HPDE6-E6E7 (cell line): Measurements from ENCODE around the gene IGFL4.
"Not testable (repeated sequence)": the region's sequence is repeated elsewhere in the genome, so short reads cannot be mapped to it uniquely, and the experiment has no call there.

Experiments used
- DNase-seq: peaks from one replicate; pipeline ENCODE4 v3.0.0; 2011; ENCODE audit warnings: missing footprints; ENCODE audit errors: extremely low spot score

IGFL4 gene

GRCh38 chr19:46040952-46041500, at the start of gene IGFL4:
Gene IGFL4 (minus strand): TSS chr19:46041002. CDS start chr19:46040962, 40 bp downstream.
- DNase-seq: no peak

- DNase-seq: no peak
Observed at GRCh38 chr19:46090444-46090843, 49.6 kb upstream of the IGFL4 start.

GRCh38 chr19:46089432-46089831, 48.6 kb upstream of the IGFL4 start:
- DNase-seq: no peak

DNA sequence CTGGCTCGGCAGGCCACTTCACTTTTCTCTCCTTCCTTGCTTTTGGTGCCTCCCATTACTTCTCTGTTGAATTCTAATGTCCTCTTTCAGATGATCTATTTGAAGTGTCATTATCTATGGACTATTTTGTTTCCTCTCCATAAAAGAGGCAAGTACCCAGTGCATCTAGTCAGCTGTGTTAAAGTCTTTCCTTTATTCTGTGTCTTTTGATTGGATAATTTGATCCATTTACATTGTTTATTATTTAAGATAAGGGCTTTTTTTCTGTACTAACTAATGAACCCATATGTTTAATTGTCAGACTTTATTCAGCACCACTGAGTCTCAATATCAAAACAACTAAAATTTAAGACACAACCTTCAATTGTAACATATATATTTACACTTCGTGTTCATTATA, 47.3 kb upstream of the IGFL4 start:
- no peak for DNase-seq

DNA sequence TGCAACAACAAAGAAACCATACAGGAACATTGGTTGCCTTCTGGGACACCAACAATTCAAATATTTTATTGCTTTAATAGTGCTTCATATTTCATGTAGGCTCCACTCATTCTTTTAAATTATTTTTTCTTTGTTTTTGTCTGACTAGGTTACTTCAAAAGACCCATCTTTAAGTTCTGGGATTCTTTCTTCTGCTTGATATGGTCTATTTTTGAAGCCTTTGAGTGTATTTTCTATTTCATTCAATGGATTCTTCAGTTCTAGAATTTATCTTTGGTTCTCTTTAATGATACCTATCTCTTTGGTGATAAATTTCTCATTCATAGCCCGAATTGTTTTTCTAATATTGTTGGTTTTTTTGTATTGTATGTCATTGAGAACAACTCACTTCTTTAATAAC, 45.1 kb upstream of the IGFL4 start:
- DNase-seq: no peak

DNA sequence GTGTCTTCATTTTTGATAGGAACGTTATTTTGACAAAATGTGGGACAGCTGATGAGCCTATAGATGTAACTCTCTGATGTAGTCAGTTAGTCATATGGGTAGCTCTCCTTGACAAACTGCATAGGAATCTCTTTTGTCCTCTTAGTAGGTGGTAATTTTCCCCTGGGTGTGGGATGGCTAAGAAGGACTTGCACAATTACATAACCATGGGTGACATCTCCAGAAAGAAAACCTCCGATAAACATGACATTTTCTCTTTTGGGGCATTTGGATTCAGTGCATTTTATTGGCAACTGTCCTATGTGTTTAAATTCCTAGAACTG, 41.9 kb upstream of the IGFL4 start:
- DNase-seq: no peak

GRCh38 chr19:46081928-46082727, 41.3 kb upstream of the IGFL4 start:
- no peak for DNase-seq

- no peak for DNase-seq
Observed at GRCh38 chr19:46080561-46080960, 39.8 kb upstream of the IGFL4 start.

DNA sequence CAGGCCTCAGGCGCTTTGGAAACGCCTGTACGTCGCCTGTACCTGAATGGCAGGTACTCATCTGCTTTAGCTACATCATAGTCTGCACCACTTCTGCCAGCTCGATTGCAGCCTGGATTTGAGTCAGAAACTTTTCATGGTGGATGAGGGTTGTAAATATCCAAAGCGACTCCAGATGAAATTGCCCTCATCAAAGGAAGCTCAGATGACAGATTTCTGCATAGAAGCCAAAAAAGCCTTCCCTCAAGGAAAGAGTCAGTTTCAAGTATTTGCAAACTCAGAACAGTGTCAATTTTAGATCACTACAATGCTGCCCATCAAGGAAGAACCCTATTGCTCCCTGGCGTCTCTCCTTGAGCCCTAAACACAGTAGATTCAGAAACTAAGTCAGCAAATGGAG, 38.8 kb upstream of the IGFL4 start:
- DNase-seq: no peak

GRCh38 chr19:46078573-46079332, 38.0 kb upstream of the IGFL4 start:
- DNase-seq: not testable (repeated sequence)

- no peak for DNase-seq
Observed at GRCh38 chr19:46077815-46078167, 37.0 kb upstream of the IGFL4 start.

DNA sequence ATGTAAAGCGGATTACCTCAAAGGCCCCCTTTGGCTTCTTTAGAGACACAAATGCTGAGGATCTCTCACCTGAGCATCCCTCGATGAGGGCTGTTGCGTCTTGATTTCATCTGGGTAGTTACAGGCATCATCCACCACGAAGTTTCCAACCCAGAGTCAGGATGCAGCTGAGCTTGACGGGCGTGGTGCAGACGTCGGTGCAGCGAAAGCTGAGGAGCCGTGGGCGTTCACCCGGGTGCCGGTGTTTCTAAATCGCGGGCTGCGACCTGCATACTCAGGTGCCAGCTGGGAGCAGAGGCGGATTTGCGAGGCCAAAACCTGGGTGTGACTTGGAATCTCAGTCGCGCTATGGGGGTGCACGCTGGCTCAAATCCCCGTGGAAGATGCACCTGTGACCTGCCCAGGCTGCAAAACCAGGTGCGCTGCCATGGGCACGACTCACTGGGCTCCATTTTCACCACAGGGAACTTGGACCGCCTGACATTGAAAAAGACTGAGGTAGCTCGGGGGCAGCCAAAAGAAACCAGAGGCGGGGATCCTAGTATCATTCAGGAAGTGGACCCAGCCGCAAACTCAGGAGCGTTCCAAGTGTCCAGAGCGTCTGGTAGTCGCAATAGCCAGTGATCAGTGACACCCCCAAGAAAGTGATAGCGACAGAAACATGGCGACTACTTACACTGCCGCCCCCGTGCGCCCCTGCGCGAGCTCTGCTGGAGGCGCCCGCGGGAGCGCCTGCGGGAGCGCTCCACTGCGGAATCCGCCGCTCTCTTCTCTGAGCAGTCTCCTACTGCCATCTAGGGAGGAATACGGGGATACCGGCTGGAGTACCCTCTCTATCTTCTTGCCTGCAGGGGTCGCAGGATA, 36.4 kb upstream of the IGFL4 start:
- DNase-seq: peak; percentile 80

GRCh38 chr19:46076031-46076880, 35.5 kb upstream of the IGFL4 start:
- no peak for DNase-seq

DNA sequence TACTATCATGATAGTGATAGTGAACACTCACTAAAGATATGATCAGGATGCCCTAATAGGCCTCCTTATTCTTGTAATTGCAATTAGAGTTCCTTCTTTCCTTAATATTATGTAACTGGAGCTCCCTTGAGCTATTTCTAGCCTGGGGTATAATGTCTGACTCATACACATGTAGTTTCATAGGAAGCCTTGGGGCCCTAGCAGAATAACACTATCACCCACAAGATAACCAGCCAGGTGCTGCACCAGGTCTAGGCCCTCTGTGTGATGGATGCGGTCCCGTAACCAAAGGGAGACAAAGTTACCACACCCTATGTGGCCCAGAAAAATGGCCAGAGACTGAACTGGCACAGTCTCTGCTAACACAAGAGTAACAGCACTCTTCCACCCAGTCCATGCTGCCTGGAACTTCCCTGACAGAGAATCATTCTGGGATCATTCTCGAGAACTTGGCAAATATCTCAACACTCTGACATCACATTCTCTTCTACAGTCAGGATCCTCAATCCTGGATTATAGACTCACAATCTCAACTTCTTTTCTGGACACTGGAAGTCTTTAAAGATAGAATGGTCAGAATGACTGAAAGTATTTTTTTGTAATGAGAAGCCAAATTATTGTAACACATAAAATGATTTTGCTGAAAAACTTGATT, 32.6 kb upstream of the IGFL4 start:
- DNase-seq: no peak

- DNase-seq: peak; percentile 71
Observed at GRCh38 chr19:46069806-46070341, 29.1 kb upstream of the IGFL4 start.

- DNase-seq: peak; percentile 87
Observed at GRCh38 chr19:46068345-46069258, 27.8 kb upstream of the IGFL4 start.

GRCh38 chr19:46067691-46068090, 26.9 kb upstream of the IGFL4 start:
- DNase-seq: no peak

- DNase-seq: no peak
Observed at GRCh38 chr19:46066471-46066870, 25.7 kb upstream of the IGFL4 start.

DNA sequence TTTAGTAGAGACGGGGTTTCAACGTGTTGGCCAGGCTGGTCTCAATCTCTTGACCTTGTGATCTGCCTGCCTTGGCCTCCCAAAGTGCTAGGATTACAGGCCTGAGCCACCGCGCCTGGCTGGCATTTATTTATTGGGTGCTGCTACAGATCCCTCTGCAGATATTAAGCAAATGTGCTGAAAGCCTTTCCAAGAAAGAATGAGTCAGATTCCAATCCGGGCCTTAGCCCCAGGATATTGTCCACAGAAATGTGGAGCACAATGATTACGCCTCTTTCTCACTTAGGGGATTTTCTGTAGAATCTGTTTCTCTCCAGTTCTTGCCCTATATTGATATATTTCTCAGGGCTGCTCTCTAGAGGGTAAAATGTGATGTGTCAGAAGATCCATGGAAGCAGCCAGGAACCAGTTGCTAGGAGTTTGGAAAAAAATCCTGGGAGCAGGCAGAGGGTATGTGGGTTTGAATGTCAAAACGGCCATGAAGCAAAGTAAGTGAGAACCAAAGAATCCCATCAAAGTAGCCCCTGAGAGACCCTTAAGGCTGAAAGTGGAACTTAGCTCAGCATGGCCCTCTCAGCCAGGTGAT, 24.8 kb upstream of the IGFL4 start:
- no peak for DNase-seq
